Fibroblast of skin of left quadriceps (primary cell): ENCODE data around the gene SKI.
A peak's percentile ranks its signal among the peaks of the same experiment; 100 is the strongest.

Experiments
- DNase-seq, 2 experiments: peaks; one replicate each; pipeline ENCODE4 v3.0.0-alpha.2; 2013; ENCODE audit warnings: low read depth in 2 of 2

Gene SKI

DNA sequence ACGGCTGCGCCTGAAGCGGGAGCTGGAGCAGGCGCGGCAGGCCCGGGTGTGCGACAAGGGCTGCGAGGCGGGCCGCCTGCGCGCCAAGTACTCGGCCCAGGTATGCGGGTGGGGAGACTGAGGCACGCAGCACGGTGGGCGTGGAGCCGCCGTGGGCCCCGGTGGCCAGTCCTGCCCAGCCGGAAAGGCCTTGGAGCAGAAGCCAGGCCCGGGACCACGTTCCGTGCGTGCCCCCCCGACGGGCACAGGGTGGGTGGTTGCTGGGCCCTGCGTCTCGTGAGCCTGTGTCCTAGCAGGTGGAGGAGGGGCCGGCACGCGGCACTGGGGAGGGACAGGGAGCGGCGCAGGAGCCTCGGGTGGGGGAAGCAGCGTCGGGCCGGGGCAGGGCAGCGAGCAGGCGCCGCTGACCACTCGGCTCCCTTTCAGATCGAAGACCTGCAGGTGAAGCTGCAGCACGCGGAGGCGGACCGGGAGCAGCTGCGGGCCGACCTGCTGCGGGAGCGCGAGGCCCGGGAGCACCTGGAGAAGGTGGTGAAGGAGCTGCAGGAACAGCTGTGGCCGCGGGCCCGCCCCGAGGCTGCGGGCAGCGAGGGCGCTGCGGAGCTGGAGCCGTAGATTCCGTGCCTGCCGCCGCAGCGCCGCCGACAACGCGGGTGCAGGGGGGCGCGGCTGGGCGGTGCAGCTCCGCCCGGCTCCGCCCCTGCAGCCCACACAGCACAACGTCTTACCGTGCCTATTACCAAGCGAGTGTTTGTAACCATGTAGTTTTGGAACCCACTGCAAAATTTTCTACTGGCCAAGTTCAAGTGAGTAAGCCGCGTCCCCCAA is 78.2 kb downstream of the SKI start:
- no peak for DNase-seq

- DNase-seq: no peak
Observed at GRCh38 chr1:2307064-2307605, 79.0 kb downstream of the SKI start.

- no peak for DNase-seq
Observed at GRCh38 chr1:2307972-2308371, 79.9 kb downstream of the SKI start.

GRCh38 chr1:2308844-2309243 is 80.7 kb downstream of the SKI start:
- DNase-seq: no peak

DNA sequence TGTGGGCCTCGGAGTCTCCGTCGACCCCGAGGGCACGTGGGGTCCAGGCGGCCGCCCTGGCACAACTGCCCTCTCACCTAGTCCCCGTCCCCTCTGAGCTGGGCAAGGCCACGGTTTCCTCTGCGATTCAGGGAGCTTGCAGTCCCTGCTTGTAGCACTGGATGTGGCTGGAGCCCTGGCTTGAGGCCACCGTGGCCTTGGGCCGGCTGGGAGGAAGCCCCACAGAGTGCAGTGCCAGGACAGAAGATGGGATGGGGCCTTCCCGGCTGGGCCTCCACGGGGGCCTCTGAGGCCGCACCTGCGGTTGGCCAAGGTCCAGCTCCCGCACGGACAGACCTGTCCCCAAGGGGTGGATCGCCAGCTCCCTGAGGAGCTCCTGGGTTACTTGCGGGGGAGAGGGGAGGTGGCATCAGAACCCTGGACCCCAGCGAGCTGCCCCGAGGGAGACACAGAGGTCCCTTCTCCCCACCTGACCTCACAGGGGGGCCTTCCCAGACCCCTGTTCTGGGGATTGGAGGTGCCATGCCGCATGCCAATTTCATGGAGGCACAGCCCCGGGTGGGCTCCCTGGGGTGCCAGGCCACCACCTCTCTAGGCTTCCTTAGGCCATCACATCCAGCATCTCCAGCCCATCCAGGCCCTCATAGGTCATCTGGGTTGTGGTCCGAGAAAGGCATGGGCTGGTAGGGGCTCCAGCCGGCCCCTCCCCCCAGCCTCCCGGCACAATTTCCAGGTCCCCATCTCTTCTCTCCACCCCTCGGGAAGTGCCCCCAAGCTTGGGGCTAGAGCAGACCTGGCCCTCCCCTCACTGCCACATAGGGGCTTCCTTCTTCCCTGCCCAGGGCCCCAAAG is 82.4 kb downstream of the SKI start:
- DNase-seq: no peak

- DNase-seq: peak; percentile 23 to 30
Observed at GRCh38 chr1:2311184-2312032, 83.3 kb downstream of the SKI start.

DNA sequence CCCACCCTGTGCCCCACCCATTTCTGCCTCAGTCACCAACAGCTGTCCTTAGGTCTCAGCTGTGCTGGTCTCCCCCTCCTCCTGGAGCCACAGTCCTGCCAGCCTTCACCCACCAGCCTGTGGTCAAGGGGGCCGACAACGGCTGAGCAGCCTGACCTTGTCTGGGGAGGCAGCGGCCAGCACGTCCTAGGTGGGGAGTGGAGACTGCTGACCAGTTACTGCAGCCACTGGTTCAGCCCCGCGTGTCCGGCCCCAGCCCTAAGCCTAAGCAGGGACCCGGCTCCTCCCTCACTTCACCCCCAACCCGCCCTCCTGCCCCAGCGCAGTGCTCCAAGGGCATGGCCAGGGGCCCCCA is 84.0 kb downstream of the SKI start:
- DNase-seq: no peak

DNA sequence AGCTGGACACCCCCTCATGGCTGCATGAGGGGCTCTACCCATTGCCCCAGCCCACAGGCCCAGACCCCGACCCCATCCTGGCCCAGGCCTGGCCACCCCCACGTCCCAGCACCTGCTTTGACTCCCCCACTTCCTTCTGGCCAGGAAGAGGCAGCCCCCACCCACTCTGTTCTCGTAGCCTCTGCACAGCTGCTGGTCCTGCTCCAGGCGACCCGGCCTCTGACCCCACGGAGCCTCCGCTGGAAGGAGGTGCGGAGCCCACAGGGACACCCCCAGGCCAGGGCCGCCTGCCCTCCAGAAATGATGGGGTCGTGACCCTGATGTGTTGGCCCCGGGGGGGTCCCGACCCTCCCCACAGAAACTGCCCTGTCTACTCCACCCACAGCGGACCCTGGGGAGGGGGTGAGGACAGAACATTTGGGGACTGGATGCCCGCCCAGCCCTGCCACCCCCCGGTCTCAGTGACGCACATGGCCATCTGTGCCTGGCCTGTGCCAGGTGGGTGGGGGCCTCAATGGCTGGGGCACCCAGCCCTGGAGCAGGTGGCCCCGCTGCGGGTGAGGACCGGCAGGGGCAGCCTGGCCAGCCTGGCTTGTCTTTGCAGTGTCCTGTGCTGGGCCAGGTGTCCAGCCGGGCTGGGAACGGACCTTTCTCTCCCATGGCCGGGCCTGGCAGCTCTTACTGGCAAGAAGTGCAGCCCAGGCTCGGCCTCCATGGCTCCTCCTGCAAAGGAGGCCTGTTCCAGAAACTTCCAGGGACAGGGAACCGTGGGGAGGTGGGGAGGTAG is 84.6 kb downstream of the SKI start:
- DNase-seq: no peak

- no peak for DNase-seq
Observed at GRCh38 chr1:2313651-2314261, 85.6 kb downstream of the SKI start.

- peak; percentile 55 to 57 for DNase-seq
Observed at GRCh38 chr1:2314273-2314802, 86.2 kb downstream of the SKI start.

DNA sequence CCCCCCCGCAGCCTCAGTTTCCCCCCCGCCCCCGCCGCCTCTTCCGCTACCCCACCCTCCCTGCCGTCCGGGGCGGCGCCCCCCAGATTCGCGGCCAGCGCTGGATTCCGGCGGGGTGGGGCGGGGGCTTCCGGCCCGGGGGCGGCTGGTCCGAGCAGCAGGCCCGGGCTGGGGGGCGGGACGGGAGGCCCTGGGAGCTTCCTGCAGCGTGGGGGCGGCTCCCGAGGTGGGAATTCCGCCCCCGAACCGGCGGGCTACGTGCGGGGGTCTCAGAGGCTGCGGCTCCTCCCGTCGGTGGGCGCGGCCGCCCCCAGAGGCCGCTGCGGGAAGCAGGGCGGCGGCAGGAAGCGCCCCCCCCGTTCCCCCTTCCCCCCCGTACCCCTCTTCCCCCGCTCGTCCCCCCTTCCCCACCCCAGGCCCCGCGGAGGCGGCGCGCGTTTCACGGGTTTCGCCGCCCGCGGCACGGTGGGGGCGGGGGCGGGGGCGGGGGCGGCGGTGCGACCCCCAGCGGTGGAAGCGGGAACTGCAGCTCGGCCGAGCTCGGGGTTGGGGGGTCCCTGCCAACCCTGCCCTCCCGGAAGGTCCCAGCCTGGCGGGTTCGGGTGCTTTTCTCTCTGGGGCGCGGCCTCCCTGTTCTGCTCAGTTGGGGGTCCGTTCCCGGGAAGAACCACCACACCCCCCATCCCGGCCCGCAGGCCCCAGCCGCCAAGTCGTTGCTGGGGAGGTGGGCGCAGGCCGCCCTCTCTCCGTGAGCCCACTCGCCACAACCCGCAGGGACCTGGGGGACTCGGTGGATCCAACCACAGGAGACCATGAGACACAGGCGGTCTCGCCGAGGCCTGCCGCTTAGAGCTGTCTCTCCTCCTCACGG is 86.9 kb downstream of the SKI start:
- peak; percentile 48 to 53 for DNase-seq

- DNase-seq: no peak
Observed at GRCh38 chr1:2315674-2316450, 87.7 kb downstream of the SKI start.

GRCh38 chr1:2316451-2316961 is 88.4 kb downstream of the SKI start:
- DNase-seq: no peak

DNA sequence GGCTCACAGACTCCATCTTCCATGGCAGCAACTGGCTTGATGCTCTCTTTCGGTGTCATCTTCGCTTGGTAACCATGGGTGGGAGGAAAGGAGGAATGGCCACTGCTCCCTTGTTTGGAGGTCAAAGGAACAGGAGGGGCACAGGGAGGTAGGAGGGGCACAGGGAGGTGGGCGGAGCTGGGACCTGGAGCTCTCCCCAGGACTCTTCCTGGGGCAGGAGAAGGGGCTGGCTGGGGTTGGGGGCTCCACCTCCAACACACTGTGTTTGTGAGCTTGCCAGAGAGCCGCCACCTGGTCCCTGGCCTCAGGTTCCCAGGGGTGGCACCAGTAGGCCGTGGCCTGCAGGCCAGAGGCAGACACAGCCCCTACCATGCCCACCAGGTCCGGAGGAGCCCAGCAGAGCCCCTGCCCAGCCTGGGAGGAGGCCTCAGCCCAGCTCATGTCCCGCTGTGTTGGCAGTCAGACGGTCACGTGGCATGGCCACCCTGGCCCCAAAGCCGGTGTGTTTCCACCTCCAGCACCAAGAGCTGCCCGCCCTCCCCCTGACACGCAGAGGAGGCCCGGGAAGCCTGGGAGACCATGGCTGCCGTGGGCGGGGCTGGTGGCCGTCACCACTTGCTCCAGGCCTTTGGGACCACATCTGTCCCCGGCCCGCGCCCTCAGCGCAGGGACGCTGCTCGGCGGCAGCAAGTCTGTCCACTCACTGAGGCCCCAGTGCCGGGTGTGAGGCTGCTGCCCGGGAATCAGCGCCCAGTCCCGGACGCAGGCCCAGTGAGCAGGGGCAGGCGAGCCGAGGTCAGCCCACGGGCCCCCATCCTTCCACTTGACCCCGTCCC is 89.3 kb downstream of the SKI start:
- DNase-seq: no peak

DNA sequence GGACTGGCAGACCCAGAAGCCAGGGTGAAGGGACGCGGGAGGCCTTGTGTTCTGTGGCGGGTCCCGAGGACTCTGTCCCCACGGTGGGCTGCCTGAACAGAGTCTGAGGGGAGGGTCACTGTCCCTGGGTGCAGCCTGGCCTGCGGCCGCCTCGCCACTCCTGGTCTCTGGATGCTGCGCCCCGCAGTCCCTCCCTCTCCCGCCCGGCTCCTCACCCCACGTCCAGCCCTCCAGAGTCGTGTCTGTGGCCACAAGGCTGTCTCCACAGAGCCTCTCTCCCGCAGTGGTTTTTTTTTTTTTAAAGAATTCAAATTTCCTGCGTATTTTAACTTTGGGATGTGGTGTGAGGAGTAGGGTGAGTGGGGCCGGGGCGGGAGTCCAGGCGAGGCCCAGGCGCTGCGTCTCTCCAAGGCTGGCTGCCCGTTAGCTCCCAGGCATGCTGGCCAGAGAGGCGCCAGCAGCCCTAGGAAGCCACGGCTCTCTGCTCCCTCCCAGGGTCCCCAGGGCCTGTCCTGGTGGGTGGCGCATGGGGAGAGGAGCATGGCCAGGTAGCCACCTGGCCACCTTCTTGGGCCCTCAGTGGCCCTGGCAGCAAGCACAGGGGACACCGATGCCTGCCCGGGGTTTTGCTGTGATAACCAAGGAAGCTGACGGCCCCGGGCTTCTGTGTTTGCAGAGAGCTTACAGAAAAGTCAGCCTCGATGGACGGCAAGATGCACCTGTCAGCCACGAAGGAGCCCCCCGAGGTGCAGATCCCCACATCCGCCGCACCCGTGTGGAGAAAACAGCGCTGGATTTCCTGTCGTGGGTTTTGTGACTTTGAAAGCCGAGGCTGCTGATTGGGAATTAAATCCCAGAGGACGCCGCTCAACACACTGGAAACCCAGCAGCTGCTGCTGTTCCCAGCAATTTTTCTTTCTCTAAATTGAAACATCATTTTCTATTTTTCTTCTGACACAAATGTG is 90.5 kb downstream of the SKI start:
- no peak for DNase-seq

GRCh38 chr1:2319291-2319690 is 91.2 kb downstream of the SKI start:
- no peak for DNase-seq
